H9 (cell line): ENCODE measurements around the gene C7orf57. TPM values are rescaled to one million over a fixed set of nuclear protein-coding genes. Genes with fewer than 3 reads are reported as not detected.

Source experiments
- DNase-seq: peaks from one replicate; pipeline ENCODE4 v3.0.0-alpha.2; 2017
- H2AFZ ChIP-seq: one replicate; pipeline ENCODE4 v1.6.1; 2013; ENCODE audit warnings: mild to moderate bottlenecking, low read length, control low read depth, moderate library complexity
- H2AK5ac ChIP-seq: 2 replicates; pipeline ENCODE4 v1.6.1; 2013; ENCODE audit warnings: low read length, control low read depth, mixed read lengths; ENCODE audit not compliant: insufficient read length
- H2BK120ac ChIP-seq: one replicate; pipeline ENCODE4 v1.6.1; 2013; ENCODE audit warnings: low read depth, mild to moderate bottlenecking, low read length, control low read depth, inconsistent platforms; ENCODE audit not compliant: poor library complexity, severe bottlenecking
- H2BK12ac ChIP-seq: 2 replicates; pipeline ENCODE4 v1.6.1; 2013; ENCODE audit warnings: low read length, control low read depth, mixed read lengths, low read depth; ENCODE audit not compliant: insufficient read length
- H2BK15ac ChIP-seq: 2 replicates; pipeline ENCODE4 v1.6.1; 2013; ENCODE audit warnings: low read depth, low read length, control low read depth
- H2BK20ac ChIP-seq: one replicate; pipeline ENCODE4 v1.6.1; 2013; ENCODE audit warnings: low read depth, mild to moderate bottlenecking, low read length, control low read depth, inconsistent platforms; ENCODE audit not compliant: poor library complexity, severe bottlenecking
- H2BK5ac ChIP-seq: 2 replicates; pipeline ENCODE4 v1.6.1; 2013; ENCODE audit warnings: low read length, control low read depth, mixed read lengths; ENCODE audit not compliant: insufficient read length
- H3K14ac ChIP-seq: 2 replicates; pipeline ENCODE4 v1.6.1; 2013; ENCODE audit warnings: low read length, control low read depth; ENCODE audit not compliant: insufficient read depth
- H3K18ac ChIP-seq: 2 replicates; pipeline ENCODE4 v1.6.1; 2013; ENCODE audit warnings: low read depth, mild to moderate bottlenecking, mixed read lengths, low read length, control low read depth; ENCODE audit not compliant: insufficient read length
- H3K23ac ChIP-seq: 2 replicates; pipeline ENCODE4 v1.6.1; 2013; ENCODE audit warnings: low read length, control low read depth, mixed read lengths, low read depth; ENCODE audit not compliant: insufficient read length
- H3K23me2 ChIP-seq: 2 replicates; pipeline ENCODE4 v1.6.1; 2013; ENCODE audit warnings: low read depth, mild to moderate bottlenecking, mixed read lengths, low read length, control low read depth; ENCODE audit not compliant: insufficient read length, poor library complexity, severe bottlenecking
- H3K27ac ChIP-seq: 2 replicates; pipeline ENCODE4 v1.5.1; 2013; ENCODE audit warnings: low read length, control low read depth, mixed read lengths, low read depth; ENCODE audit not compliant: insufficient read length
- H3K27me3 ChIP-seq: 2 replicates; pipeline ENCODE4 v1.6.1; 2013; ENCODE audit warnings: low read length, control low read depth, inconsistent platforms; ENCODE audit not compliant: insufficient read depth
- H3K4ac ChIP-seq: 2 replicates; pipeline ENCODE4 v1.6.1; 2013; ENCODE audit warnings: low read depth, mild to moderate bottlenecking, control low read depth, inconsistent platforms, low read length, moderate library complexity
- H3K4me1 ChIP-seq: 2 replicates; pipeline ENCODE4 v1.6.1; 2013; ENCODE audit warnings: low read length, control low read depth, inconsistent platforms; ENCODE audit not compliant: insufficient read depth
- H3K4me2 ChIP-seq: 2 replicates; pipeline ENCODE4 v1.6.1; 2013; ENCODE audit warnings: low read length, control low read depth, mixed read lengths; ENCODE audit not compliant: insufficient read length, insufficient read depth
- H3K56ac ChIP-seq: 2 replicates; pipeline ENCODE4 v1.6.1; 2013; ENCODE audit warnings: low read depth, mild to moderate bottlenecking, mixed read lengths, low read length, control low read depth; ENCODE audit not compliant: insufficient read length
- H3K79me1 ChIP-seq: 2 replicates; pipeline ENCODE4 v1.6.1; 2013; ENCODE audit warnings: low read depth, mild to moderate bottlenecking, moderate library complexity, low read length, control low read depth, inconsistent platforms; ENCODE audit not compliant: insufficient read depth, poor library complexity, severe bottlenecking
- H3K79me2 ChIP-seq: 2 replicates; pipeline ENCODE4 v1.6.1; 2013; ENCODE audit warnings: low read length, control low read depth, inconsistent platforms; ENCODE audit not compliant: insufficient read depth
- H3K9ac ChIP-seq: 2 replicates; pipeline ENCODE4 v1.6.1; 2013; ENCODE audit warnings: low read length, control low read depth, mixed read lengths; ENCODE audit not compliant: insufficient read length; ENCODE audit errors: extremely low read depth
- H3K9me3 ChIP-seq: one replicate; pipeline ENCODE4 v1.6.1; 2013; ENCODE audit warnings: low read depth, low read length, inconsistent platforms; ENCODE audit not compliant: control insufficient read depth
- H3T11ph ChIP-seq: one replicate; pipeline ENCODE4 v1.6.1; 2013; ENCODE audit warnings: mild to moderate bottlenecking, low read length, control low read depth, inconsistent platforms
- H4K20me1 ChIP-seq: one replicate; pipeline ENCODE4 v1.6.1; 2013; ENCODE audit not compliant: control insufficient read depth, insufficient read length, insufficient read depth
- H4K5ac ChIP-seq: 2 replicates; pipeline ENCODE4 v1.6.1; 2013; ENCODE audit warnings: low read depth, mild to moderate bottlenecking, mixed read lengths, low read length, control low read depth; ENCODE audit not compliant: insufficient read length
- H4K8ac ChIP-seq: replicated peaks from 2 replicates; pipeline ENCODE4 v1.6.1; 2013; ENCODE audit warnings: low read length, control low read depth, mixed read lengths, low read depth; ENCODE audit not compliant: insufficient read length
- H4K91ac ChIP-seq: 2 replicates; pipeline ENCODE4 v1.6.1; 2013; ENCODE audit warnings: low read depth, mild to moderate bottlenecking, moderate library complexity, mixed read lengths, low read length, control low read depth; ENCODE audit not compliant: insufficient read length
- H3K27ac Mint-ChIP-seq, 3 experiments: 2 replicates in 2 of 3; 3 replicates in 1 of 3; pipeline ENCODE4 v1.8.0; 2020 to 2021; ENCODE audit warnings: mixed read lengths in 3 of 3, mild to moderate bottlenecking in 1 of 3, moderate library complexity in 1 of 3
- H3K27me3 Mint-ChIP-seq: 2 replicates; pipeline ENCODE4 v1.8.0; 2021; ENCODE audit warnings: low read depth, mild to moderate bottlenecking, moderate library complexity, mixed read lengths
- H3K36me3 Mint-ChIP-seq, 3 experiments: 2 replicates in 2 of 3; 3 replicates in 1 of 3; pipeline ENCODE4 v1.8.0; 2020 to 2021; ENCODE audit warnings: low read depth in 3 of 3, mixed read lengths in 3 of 3; ENCODE audit not compliant: insufficient read depth in 1 of 3
- H3K4me1 Mint-ChIP-seq, 2 experiments: 2 replicates each; pipeline ENCODE4 v1.8.0; 2020; ENCODE audit warnings: mixed read lengths in 2 of 2
- H3K4me3 Mint-ChIP-seq, 2 experiments: 2 replicates in 1 of 2; 3 replicates in 1 of 2; pipeline ENCODE4 v1.8.0; 2020 to 2021; ENCODE audit warnings: mild to moderate bottlenecking in 2 of 2, mixed read lengths in 2 of 2, moderate library complexity in 1 of 2
- H3K9me3 Mint-ChIP-seq, 2 experiments: 2 replicates in 1 of 2; 3 replicates in 1 of 2; pipeline ENCODE4 v1.8.0; 2020; ENCODE audit warnings: mild to moderate bottlenecking in 2 of 2, mixed read lengths in 2 of 2, moderate library complexity in 1 of 2
- WGBS: extraction: QIAGEN DNeasy Blood & Tissue Kit; methylation state at CpG from one replicate; pipeline ENCODE4 v1.1.7; 2013; ENCODE audit warnings: missing lambda C conversion rate, low lambda C conversion rate, mixed read lengths; ENCODE audit not compliant: insufficient read length; ENCODE audit errors: extremely low coverage; 5-methylcytosine and 5-hydroxymethylcytosine counted together
- total RNA-seq: library from RNA; stranded (reverse); gene quantifications from 2 replicates; pipeline ENCODE4 v1.2.1, GENCODE V29; 2021
- TF ChIP-seq, protein P1 (sequence below): fragments of 200-600 bp; sonication (generic); conservative IDR thresholded peaks from 3 replicates; pipeline ENCODE4 v1.8.0; 2021; ENCODE audit warnings: antibody characterized with exemption, mild to moderate bottlenecking

Gene C7orf57
- total RNA-seq, 1 experiment from 2014 or later = not detected

DNA sequence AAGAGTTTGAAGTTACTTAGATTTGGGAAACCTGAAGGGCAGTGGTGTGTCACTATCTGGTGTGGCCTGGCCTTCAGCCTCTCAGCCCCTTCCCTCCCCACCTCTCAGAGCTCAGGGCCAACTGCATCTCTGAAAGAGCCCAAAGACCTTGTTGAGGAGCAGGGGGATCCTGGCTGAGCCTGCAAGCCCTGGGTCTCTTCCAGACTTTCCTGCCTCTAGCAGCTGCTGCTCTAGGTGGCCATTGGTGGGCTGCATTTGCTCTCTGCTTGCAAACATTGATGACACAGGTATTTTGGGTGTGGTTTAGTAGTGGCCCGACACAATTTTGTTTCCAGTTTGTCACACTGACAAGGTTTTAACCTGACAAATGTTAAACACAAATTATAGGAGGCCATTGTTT lies 50.6 kb downstream of the C7orf57 start:
- no peak for DNase-seq
- Histone ChIP-seq H3K4ac (no peak overlapping the region), H2BK20ac (no peak overlapping the region), H4K91ac (no peak overlapping the region), H3K9ac (no peak overlapping the region), H2AFZ (no peak overlapping the region), H2BK12ac (peak overlapping the region; percentile 69), H2AK5ac (no peak overlapping the region), H3K79me2 (no peaks in the 10 kb centered on the region), H3K4me1 (peaks cover 9% of the 10 kb centered on the region; the same call in 1 of the 2 replicates), H2BK120ac (no peak overlapping the region), H3K27me3 (no peaks in the 10 kb centered on the region), H2BK5ac (no peak overlapping the region), H3K23me2 (peaks cover 14% of the 10 kb centered on the region), H3K4me2 (no peak overlapping the region), H3K79me1 (no peaks in the 10 kb centered on the region), H4K8ac (no peak overlapping the region), H3K14ac (no peak overlapping the region), H3K23ac (no peak overlapping the region), H4K5ac (no peak overlapping the region), H3K9me3 (no peaks in the 10 kb centered on the region), H3K56ac (no peak overlapping the region), H2BK15ac (no peak overlapping the region), H3T11ph (no peak overlapping the region), H3K18ac (no peak overlapping the region), H4K20me1 (no peaks in the 10 kb centered on the region), H3K27ac (peak overlapping the region; percentile 22)
- H3K27ac Mint-ChIP-seq = peak overlapping the region; percentile 30 to 90 (median 81); a peak in 4 of 7 replicates
- TF ChIP-seq, protein P1, sequence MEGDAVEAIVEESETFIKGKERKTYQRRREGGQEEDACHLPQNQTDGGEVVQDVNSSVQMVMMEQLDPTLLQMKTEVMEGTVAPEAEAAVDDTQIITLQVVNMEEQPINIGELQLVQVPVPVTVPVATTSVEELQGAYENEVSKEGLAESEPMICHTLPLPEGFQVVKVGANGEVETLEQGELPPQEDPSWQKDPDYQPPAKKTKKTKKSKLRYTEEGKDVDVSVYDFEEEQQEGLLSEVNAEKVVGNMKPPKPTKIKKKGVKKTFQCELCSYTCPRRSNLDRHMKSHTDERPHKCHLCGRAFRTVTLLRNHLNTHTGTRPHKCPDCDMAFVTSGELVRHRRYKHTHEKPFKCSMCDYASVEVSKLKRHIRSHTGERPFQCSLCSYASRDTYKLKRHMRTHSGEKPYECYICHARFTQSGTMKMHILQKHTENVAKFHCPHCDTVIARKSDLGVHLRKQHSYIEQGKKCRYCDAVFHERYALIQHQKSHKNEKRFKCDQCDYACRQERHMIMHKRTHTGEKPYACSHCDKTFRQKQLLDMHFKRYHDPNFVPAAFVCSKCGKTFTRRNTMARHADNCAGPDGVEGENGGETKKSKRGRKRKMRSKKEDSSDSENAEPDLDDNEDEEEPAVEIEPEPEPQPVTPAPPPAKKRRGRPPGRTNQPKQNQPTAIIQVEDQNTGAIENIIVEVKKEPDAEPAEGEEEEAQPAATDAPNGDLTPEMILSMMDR = no peak
- H3K4me3 Mint-ChIP-seq = peak overlapping the region in 1 of 2 experiments; percentile 12; a peak in 1 of 5 replicates
- peaks cover 2 to 6% (median 2%) of the 10 kb centered on the region in 3 experiments; a peak in 5 of 7 replicates for H3K36me3 Mint-ChIP-seq
- H3K27me3 Mint-ChIP-seq = no peaks in the 10 kb centered on the region
- no peaks in the 10 kb centered on the region; a peak in 1 of 5 replicates for H3K9me3 Mint-ChIP-seq
- WGBS = no CpG with 5 or more reads among the region's 1 CpG
- H3K4me1 Mint-ChIP-seq = peaks cover 51 to 55% of the 10 kb centered on the region in 2 experiments
